ENCODE results near the gene PPP1R10. TPM values are rescaled to one million over a fixed set of nuclear protein-coding genes. Genes with fewer than 3 reads are reported as not detected.

Gene PPP1R10
- total RNA-seq, 1 donor = 71.9 TPM

- no peak for DNase-seq (ENCODE audit: low read depth in 2 of 3, low spot score in 2 of 3)
Observed at GRCh38 chr6:30599625-30600324, 17.3 kb downstream of the PPP1R10 start.

GRCh38 chr6:30598912-30599624 lies 18.0 kb downstream of the PPP1R10 start:
- DNase-seq (ENCODE audit: low read depth in 2 of 3, low spot score in 2 of 3) = no peak

- DNase-seq (ENCODE audit: low read depth in 2 of 3, low spot score in 2 of 3) = peak; percentile 55 to 83 (median 66)
Observed at GRCh38 chr6:30597315-30598144, 19.5 kb downstream of the PPP1R10 start.

- DNase-seq (ENCODE audit: low read depth in 2 of 3, low spot score in 2 of 3) = no peak
Observed at GRCh38 chr6:30592287-30592686, 24.8 kb downstream of the PPP1R10 start.

- no peak for DNase-seq (ENCODE audit: low read depth in 2 of 3, low spot score in 2 of 3)
Observed at GRCh38 chr6:30591008-30591407, 26.0 kb downstream of the PPP1R10 start.

- no peak for DNase-seq (ENCODE audit: low read depth in 2 of 3, low spot score in 2 of 3)
Observed at GRCh38 chr6:30590509-30590908, 26.5 kb downstream of the PPP1R10 start.

GRCh38 chr6:30589754-30590358 lies 27.2 kb downstream of the PPP1R10 start:
- DNase-seq (ENCODE audit: low read depth in 2 of 3, low spot score in 2 of 3) = no peak

GRCh38 chr6:30583921-30584320 lies 33.1 kb downstream of the PPP1R10 start:
- no peak for DNase-seq (ENCODE audit: low read depth in 2 of 3, low spot score in 2 of 3)

GRCh38 chr6:30578051-30578450 lies 39.0 kb downstream of the PPP1R10 start:
- no peak for DNase-seq (ENCODE audit: low read depth in 2 of 3, low spot score in 2 of 3)

GRCh38 chr6:30573113-30573512 lies 43.9 kb downstream of the PPP1R10 start:
- no peak for DNase-seq (ENCODE audit: low read depth in 2 of 3, low spot score in 2 of 3)

GRCh38 chr6:30572148-30572547 lies 44.9 kb downstream of the PPP1R10 start:
- no peak for DNase-seq (ENCODE audit: low read depth in 2 of 3, low spot score in 2 of 3)

GRCh38 chr6:30571762-30572082 lies 45.3 kb downstream of the PPP1R10 start:
- no peak for DNase-seq (ENCODE audit: low read depth in 2 of 3, low spot score in 2 of 3)

- peak; percentile 97 to 99 (median 98) for DNase-seq (ENCODE audit: low read depth in 2 of 3, low spot score in 2 of 3)
Observed at GRCh38 chr6:30571075-30571761, 45.8 kb downstream of the PPP1R10 start, which contains the start of gene ABCF1. Gene ABCF1, plus strand, starts transcription at chr6:30571442. Its CDS starts 46 bp downstream, at chr6:30571488.

GRCh38 chr6:30570740-30571074 lies 46.3 kb downstream of the PPP1R10 start:
- no peak for DNase-seq (ENCODE audit: low read depth in 2 of 3, low spot score in 2 of 3)

- DNase-seq (ENCODE audit: low read depth in 2 of 3, low spot score in 2 of 3) = no peak
Observed at GRCh38 chr6:30570263-30570662, 46.8 kb downstream of the PPP1R10 start.

- DNase-seq (ENCODE audit: low read depth in 2 of 3, low spot score in 2 of 3) = no peak
Observed at GRCh38 chr6:30568245-30568644, 48.8 kb downstream of the PPP1R10 start.

- DNase-seq (ENCODE audit: low read depth in 2 of 3, low spot score in 2 of 3) = no peak
Observed at GRCh38 chr6:30565772-30566171, 51.3 kb downstream of the PPP1R10 start.

- no peak for DNase-seq (ENCODE audit: low read depth in 2 of 3, low spot score in 2 of 3)
Observed at GRCh38 chr6:30564114-30564513, 52.9 kb downstream of the PPP1R10 start.

- no peak for DNase-seq (ENCODE audit: low read depth in 2 of 3, low spot score in 2 of 3)
Observed at GRCh38 chr6:30562470-30563425, 54.3 kb downstream of the PPP1R10 start.
